ENCODE results near the gene GLIS1. TPM values are rescaled to one million over a fixed set of nuclear protein-coding genes. Genes with fewer than 3 reads are reported as not detected.

Gene GLIS1
- total and polyA plus RNA-seq, 2 of the 8 experiments (the other 6 are each of a cell fraction or from before 2014, with no cell fraction given) = 0.15 to 0.22 TPM

DNA sequence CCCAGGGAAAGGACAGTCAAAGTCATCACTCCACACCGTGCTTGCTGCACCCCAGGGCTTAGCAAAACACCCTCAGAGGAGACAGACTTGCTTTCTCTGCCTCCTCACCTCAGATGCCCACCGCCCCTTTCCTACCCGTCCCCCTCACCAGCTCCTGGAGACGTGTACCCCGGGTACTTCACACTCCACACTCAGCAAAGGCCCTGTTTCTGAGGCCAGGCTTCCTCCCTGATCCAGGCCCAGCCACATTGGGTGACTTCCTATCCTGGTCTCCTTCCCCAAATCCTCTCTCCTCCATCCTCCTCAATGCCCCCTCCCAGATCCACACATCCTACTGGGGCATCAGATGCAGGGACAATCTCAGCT lies 163.0 kb downstream of the GLIS1 start (continued):
- TF ChIP-seq, protein P1, sequence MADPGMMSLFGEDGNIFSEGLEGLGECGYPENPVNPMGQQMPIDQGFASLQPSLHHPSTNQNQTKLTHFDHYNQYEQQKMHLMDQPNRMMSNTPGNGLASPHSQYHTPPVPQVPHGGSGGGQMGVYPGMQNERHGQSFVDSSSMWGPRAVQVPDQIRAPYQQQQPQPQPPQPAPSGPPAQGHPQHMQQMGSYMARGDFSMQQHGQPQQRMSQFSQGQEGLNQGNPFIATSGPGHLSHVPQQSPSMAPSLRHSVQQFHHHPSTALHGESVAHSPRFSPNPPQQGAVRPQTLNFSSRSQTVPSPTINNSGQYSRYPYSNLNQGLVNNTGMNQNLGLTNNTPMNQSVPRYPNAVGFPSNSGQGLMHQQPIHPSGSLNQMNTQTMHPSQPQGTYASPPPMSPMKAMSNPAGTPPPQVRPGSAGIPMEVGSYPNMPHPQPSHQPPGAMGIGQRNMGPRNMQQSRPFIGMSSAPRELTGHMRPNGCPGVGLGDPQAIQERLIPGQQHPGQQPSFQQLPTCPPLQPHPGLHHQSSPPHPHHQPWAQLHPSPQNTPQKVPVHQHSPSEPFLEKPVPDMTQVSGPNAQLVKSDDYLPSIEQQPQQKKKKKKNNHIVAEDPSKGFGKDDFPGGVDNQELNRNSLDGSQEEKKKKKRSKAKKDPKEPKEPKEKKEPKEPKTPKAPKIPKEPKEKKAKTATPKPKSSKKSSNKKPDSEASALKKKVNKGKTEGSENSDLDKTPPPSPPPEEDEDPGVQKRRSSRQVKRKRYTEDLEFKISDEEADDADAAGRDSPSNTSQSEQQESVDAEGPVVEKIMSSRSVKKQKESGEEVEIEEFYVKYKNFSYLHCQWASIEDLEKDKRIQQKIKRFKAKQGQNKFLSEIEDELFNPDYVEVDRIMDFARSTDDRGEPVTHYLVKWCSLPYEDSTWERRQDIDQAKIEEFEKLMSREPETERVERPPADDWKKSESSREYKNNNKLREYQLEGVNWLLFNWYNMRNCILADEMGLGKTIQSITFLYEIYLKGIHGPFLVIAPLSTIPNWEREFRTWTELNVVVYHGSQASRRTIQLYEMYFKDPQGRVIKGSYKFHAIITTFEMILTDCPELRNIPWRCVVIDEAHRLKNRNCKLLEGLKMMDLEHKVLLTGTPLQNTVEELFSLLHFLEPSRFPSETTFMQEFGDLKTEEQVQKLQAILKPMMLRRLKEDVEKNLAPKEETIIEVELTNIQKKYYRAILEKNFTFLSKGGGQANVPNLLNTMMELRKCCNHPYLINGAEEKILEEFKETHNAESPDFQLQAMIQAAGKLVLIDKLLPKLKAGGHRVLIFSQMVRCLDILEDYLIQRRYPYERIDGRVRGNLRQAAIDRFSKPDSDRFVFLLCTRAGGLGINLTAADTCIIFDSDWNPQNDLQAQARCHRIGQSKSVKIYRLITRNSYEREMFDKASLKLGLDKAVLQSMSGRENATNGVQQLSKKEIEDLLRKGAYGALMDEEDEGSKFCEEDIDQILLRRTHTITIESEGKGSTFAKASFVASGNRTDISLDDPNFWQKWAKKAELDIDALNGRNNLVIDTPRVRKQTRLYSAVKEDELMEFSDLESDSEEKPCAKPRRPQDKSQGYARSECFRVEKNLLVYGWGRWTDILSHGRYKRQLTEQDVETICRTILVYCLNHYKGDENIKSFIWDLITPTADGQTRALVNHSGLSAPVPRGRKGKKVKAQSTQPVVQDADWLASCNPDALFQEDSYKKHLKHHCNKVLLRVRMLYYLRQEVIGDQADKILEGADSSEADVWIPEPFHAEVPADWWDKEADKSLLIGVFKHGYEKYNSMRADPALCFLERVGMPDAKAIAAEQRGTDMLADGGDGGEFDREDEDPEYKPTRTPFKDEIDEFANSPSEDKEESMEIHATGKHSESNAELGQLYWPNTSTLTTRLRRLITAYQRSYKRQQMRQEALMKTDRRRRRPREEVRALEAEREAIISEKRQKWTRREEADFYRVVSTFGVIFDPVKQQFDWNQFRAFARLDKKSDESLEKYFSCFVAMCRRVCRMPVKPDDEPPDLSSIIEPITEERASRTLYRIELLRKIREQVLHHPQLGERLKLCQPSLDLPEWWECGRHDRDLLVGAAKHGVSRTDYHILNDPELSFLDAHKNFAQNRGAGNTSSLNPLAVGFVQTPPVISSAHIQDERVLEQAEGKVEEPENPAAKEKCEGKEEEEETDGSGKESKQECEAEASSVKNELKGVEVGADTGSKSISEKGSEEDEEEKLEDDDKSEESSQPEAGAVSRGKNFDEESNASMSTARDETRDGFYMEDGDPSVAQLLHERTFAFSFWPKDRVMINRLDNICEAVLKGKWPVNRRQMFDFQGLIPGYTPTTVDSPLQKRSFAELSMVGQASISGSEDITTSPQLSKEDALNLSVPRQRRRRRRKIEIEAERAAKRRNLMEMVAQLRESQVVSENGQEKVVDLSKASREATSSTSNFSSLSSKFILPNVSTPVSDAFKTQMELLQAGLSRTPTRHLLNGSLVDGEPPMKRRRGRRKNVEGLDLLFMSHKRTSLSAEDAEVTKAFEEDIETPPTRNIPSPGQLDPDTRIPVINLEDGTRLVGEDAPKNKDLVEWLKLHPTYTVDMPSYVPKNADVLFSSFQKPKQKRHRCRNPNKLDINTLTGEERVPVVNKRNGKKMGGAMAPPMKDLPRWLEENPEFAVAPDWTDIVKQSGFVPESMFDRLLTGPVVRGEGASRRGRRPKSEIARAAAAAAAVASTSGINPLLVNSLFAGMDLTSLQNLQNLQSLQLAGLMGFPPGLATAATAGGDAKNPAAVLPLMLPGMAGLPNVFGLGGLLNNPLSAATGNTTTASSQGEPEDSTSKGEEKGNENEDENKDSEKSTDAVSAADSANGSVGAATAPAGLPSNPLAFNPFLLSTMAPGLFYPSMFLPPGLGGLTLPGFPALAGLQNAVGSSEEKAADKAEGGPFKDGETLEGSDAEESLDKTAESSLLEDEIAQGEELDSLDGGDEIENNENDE (IDR thresholded peaks at IDR 0.05; ENCODE audit: insufficient replicate concordance, low read length) = no peak
- no peak for TF ChIP-seq ATF3 (IDR thresholded peaks at IDR 0.05; ENCODE audit: insufficient read depth, low read depth, low read length)
- TF ChIP-seq, protein P2, sequence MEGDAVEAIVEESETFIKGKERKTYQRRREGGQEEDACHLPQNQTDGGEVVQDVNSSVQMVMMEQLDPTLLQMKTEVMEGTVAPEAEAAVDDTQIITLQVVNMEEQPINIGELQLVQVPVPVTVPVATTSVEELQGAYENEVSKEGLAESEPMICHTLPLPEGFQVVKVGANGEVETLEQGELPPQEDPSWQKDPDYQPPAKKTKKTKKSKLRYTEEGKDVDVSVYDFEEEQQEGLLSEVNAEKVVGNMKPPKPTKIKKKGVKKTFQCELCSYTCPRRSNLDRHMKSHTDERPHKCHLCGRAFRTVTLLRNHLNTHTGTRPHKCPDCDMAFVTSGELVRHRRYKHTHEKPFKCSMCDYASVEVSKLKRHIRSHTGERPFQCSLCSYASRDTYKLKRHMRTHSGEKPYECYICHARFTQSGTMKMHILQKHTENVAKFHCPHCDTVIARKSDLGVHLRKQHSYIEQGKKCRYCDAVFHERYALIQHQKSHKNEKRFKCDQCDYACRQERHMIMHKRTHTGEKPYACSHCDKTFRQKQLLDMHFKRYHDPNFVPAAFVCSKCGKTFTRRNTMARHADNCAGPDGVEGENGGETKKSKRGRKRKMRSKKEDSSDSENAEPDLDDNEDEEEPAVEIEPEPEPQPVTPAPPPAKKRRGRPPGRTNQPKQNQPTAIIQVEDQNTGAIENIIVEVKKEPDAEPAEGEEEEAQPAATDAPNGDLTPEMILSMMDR (IDR thresholded peaks at IDR 0.05; ENCODE audit: control extremely low read depth in 1 of 3, insufficient read depth in 1 of 3, low read depth in 1 of 3, low read length in 3 of 3) = no peak
- TF ChIP-seq BRCA1 (IDR thresholded peaks at IDR 0.05; ENCODE audit: low read depth, low read length) = no peak

All from H1 (cell line).